GM18519 (cell line): ENCODE results near the gene CPE.

Experiments used
- ATAC-seq: cut with Tn5 transposase; IDR thresholded peaks from one replicate; pipeline ENCODE4 v1.9.1; 2021; ENCODE audit warnings: mild to moderate bottlenecking, moderate library complexity; ENCODE audit not compliant: unreplicated experiment, low FRiP score

CPE gene

DNA sequence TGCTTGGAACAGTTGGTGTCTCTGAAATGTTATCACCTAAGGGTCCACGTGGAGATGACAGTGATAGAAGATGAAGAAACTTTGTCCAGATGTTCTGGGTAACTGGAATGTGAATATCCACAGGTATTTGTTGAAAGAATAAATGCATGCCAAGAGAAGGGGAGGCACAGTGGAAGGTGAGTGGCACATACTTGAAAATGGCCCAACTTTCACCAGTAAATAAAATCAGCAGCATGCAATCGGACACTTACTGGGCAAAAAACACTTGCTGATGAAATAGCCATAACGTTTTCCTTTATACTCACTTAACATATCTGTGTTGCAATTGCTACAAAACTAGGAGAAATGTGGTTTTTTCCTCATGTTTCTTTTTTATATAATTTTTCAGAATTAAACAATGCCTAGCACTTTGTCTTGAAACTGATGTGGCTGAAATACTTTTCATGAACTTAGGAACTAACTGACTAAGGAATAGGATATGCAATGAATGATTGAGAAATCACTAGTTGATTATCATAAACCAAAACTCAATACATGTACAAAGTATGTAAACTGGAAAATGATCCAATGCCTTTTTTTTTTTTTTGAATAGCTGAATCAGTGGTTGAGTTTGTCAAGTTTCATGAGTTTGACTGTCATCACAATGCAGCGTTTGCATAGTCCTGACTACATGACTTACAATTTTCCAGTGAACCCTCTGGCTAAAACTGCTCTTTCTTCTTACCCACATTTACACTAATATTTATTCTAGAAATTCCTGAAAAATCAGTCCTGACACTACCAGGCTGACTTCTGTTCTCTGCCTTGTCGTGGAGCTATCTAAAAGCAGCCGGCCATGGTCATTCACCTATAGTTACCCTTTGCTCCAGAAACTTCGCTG lies 127.4 kb downstream of the CPE start:
- no peak for ATAC-seq

GRCh38 chr4:165506849-165507248 lies 128.0 kb downstream of the CPE start:
- ATAC-seq: no peak

GRCh38 chr4:165507381-165507780 lies 128.6 kb downstream of the CPE start:
- ATAC-seq: no peak

GRCh38 chr4:165508372-165509120 lies 129.7 kb downstream of the CPE start:
- ATAC-seq: no peak

DNA sequence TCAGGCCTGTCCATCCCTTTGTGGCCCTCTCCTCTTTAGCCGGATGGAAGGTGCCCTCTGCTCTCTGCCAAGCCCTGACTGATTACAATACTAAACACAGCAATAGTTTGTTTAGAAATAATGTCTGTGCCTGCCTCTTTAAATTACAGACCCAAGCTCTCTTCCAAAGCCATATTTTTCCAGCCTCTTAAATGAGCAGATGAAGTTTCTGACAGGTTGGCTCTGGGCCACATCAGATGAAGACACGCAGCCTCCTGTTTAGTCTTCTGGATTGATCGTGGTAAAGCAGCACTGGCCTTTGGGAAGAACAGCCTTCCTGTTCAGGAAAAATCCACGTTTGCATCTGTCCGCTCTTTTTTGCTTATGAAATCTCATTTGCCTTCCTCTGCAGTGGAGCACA lies 133.6 kb downstream of the CPE start:
- ATAC-seq: no peak

DNA sequence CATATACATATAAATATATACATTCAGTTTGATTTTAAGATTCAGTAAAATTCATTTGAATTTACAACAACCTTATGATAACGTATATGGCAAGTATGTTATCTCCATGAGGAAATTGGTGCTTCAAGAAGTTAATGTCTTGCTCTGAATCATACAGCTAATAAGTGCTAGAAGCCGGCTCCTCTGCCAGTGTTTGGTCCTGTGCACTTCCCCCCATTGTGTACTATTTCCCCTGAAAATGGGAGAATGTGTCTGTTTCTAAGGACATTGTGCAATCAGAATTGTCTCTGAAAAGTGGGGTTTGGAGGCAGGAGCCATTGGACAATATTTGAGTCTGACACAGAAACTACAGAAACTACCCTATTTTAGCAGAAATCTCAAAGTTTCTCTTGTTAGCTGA lies 135.9 kb downstream of the CPE start:
- no peak for ATAC-seq

DNA sequence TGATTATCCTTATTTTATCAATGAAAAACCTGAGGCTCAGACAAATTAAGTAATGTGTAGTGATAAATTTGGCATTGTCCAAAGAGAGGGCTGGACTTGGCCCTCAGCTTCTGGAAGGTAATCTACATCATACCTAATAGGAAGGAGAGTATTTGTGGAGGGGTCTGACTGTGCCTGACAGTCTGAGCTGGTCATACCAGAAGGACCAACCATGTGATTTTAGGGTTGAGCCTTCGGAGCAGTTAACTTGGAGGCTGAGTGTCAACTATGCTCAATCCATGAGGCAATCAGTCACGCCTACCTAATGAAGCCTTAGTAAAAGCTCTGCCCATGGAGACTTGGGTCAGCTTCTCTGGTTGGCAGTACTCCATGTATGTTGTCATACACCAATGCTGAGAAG lies 136.4 kb downstream of the CPE start:
- ATAC-seq: no peak

DNA sequence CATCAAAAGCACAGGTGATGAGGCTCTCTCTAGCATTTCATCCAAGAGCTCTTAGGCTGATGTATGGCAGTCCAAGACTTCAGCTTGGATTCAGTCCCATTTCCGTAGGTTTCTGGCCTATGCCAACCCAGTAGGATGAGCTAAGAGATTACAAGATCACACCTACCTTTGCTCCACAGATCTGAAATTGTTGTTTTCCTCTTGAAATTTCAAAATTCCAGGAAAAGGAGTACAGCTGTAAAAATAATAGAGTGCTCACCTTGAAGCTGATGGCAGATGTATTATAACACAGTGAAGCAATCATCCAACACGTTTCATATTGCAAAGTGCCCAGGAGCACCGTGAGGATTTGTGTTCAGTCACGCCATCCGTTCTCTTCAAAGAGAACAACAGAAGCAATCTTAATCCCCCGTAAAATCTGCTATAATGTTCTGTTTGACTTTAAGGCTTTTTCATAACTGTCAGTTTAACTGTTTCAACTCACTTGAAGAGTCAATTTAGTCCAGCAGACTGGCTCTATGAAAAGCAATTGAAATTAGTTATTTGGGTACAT lies 137.5 kb downstream of the CPE start:
- no peak for ATAC-seq

DNA sequence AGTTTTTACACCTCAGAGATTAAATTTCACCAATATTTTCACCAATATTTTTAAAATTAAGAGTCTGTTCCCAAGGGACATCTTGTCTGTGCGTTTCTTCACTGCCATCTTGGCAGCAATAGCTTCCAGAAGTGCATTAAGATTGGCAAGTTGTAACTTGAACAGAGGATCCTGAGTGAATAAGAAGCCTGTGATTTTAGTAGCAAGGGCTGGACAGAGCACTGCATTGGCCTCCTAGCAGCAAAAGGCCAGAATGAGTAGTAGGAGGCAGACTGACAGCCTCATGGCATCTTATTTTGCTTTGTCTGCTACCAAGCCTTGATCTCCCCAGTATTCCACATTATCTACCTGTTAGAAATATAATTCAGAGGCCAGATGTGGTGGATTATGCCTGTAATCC lies 138.4 kb downstream of the CPE start:
- no peak for ATAC-seq

DNA sequence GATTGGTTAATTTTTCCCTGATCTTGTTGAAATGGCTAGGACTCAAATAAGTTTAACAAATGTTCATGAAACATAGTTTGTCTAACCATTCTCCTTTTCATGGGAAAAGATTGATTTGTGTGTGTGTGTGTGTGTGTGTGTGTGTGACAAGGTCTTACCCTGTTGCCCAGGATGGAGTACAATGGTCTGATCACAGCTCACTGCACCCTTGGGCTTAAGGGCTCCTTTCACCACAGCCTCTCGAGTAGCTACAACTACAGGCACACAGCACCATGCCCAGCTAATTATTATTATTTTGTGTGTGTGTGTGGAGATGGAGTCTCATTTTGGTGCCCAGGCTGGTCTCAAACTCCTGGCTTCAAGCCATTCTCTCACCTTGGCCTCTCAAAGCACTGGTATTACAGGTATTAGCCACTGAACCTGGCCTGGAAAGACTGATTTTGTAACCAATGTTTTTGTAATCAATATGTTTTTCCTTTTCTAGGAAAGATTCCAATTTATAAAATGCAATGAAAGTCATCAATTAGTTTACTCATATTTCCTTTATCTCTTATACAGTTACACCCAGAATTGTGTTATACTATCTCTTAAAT lies 139.3 kb downstream of the CPE start:
- ATAC-seq: no peak

- ATAC-seq: no peak
Measured at GRCh38 chr4:165518686-165519085, 139.9 kb downstream of the CPE start.

- no peak for ATAC-seq
Measured at GRCh38 chr4:165519591-165519990, 140.8 kb downstream of the CPE start.

- ATAC-seq: no peak
Measured at GRCh38 chr4:165520086-165520485, 141.3 kb downstream of the CPE start.

DNA sequence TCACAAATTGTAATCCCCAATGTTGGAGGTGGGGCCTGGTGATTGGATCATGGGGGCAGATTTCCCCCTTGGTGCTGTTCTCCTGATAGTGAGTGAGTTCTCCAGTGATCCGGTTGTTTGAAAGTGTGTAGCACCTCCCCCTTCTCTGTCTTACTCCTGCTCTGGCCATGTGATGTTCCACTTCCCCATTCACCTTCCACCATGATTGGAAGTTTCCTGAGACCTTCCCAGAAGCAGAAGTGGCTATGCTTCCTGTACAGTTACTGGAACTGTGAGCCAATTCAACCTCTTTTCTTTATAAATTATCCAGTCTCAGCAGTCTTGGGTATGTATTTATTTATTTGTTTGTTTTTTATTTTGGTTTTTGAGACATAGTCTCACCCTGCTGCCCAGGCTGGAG lies 143.2 kb downstream of the CPE start:
- ATAC-seq: no peak

DNA sequence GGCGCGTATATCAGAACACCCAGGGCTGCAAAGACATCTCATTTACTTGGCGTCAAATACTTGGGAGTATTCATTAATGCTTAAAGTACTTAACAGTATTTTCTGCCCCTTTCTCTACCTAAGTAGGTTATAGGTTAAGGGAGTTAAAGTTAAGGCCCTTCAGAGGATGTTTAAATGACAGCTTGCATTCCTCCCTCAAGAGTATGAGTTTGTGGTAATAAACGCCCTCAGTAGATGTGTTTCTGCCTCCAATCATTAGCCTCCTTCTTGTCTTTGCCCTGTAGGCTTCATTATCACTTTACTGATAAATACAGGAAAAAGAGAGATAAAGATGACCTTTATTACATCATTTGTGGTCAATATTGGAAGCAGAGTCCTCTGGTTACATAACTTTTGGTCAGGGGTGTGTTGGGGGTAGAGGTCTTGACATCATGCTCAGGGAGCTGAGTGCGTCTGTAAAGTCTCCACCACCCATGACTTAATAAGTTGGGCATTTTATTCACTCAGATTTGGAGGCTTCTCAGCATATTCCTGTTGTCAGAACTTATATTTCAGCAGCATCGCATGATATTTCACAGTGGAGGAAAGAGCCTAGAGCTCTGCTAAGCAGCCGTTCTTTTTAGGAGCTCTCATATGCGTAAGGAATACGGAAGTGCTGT lies 145.9 kb downstream of the CPE start:
- no peak for ATAC-seq

GRCh38 chr4:165532976-165533375 lies 154.2 kb downstream of the CPE start:
- ATAC-seq: no peak

DNA sequence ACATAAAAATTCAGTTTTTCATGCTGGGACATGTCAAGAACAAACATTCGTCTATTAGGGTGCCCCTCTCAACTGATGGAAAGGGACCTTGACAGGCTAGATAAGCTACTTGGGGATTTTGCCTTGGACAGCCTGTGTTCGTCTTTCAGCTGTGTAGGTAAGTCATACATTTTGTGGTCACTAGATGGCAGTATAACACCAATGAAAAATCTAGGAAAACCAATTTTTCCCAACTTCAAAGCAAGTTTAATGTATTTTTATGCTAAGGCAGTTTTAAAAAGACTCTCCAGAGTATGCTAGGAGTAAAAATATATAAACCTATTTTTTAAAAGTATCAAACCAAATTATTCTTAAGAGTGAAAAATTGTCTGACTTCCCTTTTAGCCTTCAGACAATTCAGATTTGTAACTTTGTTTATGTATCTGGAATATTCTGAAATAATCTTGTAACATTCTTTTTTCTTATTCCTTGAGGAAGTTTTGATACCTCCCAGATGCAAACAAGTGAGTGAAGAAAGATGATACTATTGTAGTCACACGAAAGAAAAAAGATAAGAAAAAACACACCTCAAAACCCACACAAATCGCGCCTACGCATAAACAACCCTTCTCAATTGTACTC lies 158.3 kb downstream of the CPE start:
- peak; percentile 44 for ATAC-seq

- no peak for ATAC-seq
Measured at GRCh38 chr4:165539801-165540200, 161.0 kb downstream of the CPE start.

DNA sequence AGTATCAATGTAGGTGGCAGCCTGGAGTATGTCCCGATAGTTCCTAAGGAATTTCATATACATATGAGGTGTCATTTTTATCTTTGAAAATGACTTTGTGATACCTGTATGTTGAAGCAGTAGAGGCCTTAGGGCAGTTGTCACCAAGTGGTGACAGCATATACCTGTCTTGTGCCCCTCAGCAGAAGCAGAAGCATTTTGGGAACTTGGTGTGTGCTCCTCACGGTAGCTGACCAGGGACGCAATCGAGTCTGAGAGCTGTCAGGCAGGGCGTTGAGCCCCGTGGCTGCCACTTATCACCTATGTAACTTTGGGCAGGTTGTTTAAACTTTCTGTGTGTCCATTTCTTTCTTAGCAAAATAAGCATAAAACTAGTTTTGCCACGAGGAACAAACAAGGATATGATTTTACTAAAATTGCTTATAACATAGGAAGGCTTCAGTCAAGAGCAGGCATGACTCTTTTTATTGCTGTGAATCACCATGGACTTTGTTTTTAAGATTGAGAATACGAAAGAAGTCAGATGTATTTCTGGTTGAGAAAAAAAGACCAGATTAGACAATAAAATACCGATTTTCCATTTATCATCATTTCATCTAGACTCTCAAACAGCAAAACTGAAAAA lies 161.5 kb downstream of the CPE start:
- no peak for ATAC-seq
